A549 (cell line): Measurements from ENCODE around the gene TNKS2. TPM values are rescaled to one million over a fixed set of nuclear protein-coding genes. Genes with fewer than 3 reads are reported as not detected.

Experiments
- ATAC-seq, 2 experiments: fragments of 200-7000 bp in 1 of 2; fragments of >200 bp in 1 of 2; cut with Nextera tagmentation in 1 of 2; cut with Tn5 transposase in 1 of 2; 3 replicates each; pipeline versions ENCODE4 v1.8.0 to v1.9.1; 2018 to 2020; ENCODE audit warnings: mild to moderate bottlenecking in 1 of 2, moderate library complexity in 1 of 2
- CTCF ChIA-PET: fragments of 300-600 bp; sonication (Branson Sonifier 250); formaldehyde crosslinking; extraction: SDS; loops from one replicate; lab custom pipeline; 2021; ENCODE audit warnings: antibody characterized with exemption, inconsistent platforms; lab: Yijun Ruan, JAX
- POLR2A ChIA-PET: fragments of 350-600 bp; formaldehyde crosslinking; extraction: SDS; loops from one replicate; lab custom pipeline; 2021; ENCODE audit warnings: antibody characterized with exemption, inconsistent platforms; lab: Yijun Ruan, JAX
- DNase-seq, 2 experiments: peaks; one replicate each; pipeline versions ENCODE4 v3.0.0 to v3.0.0-alpha.2; 2011 to 2016; ENCODE audit warnings: low read depth in 1 of 2, low spot score in 1 of 2
- FAIRE-seq: peaks from 2 replicates; lab custom pipeline; 2011; peaks lifted over from hg19 to GRCh38; lab: Jason Lieb, UNC
- H3K27ac ChIP-seq, 2 experiments: fragments of >200 bp; sonication (Bioruptor Twin); formaldehyde crosslinking; 3 replicates each; pipeline ENCODE4 v1.5.1; 2016 to 2017
- H3K4me1 ChIP-seq: fragments of >200 bp; sonication (Bioruptor Twin); formaldehyde crosslinking; 3 replicates; pipeline ENCODE4 v1.6.1; 2016
- H3K4me2 ChIP-seq: fragments of >200 bp; sonication (Bioruptor Twin); formaldehyde crosslinking; 3 replicates; pipeline ENCODE4 v1.6.1; 2016
- H3K4me3 ChIP-seq: fragments of >200 bp; sonication (Bioruptor Twin); formaldehyde crosslinking; 3 replicates; pipeline ENCODE4 v1.5.1; 2016
- H3K9me3 ChIP-seq: fragments of >200 bp; sonication (Bioruptor Twin); formaldehyde crosslinking; 3 replicates; pipeline ENCODE4 v1.6.1; 2016
- BHLHE40 ChIP-seq: IDR thresholded peaks from 2 replicates; pipeline ENCODE4 v1.6.1; 2012; ENCODE audit warnings: low read depth, low read length, inconsistent platforms
- CBX2 ChIP-seq: fragments of 200-600 bp; sonication (generic); IDR thresholded peaks from 2 replicates; pipeline ENCODE4 v1.6.1; 2016; ENCODE audit warnings: low read depth, mild to moderate bottlenecking, borderline replicate concordance
- CBX8 ChIP-seq: fragments of 200-600 bp; sonication (generic); IDR thresholded peaks from 2 replicates; pipeline ENCODE4 v1.6.1; 2016
- CEBPB ChIP-seq, 2 experiments: fragments of >200 bp in 1 of 2; sonication (Bioruptor Twin) in 1 of 2; formaldehyde crosslinking in 1 of 2; IDR thresholded peaks; 2 replicates each; pipeline ENCODE4 v1.6.1; 2012 to 2016
- CTCF ChIP-seq: fragments of >200 bp; sonication (Bioruptor Twin); formaldehyde crosslinking; IDR thresholded peaks from 3 replicates; pipeline ENCODE4 v1.5.1; 2016
- E2F6 ChIP-seq: IDR thresholded peaks from 2 replicates; pipeline ENCODE4 v1.6.1; 2012; ENCODE audit warnings: low read depth, borderline replicate concordance
- ELK1 ChIP-seq: fragments of 150-350 bp; IDR thresholded peaks from 2 replicates; pipeline ENCODE4 v1.6.1; 2014; ENCODE audit warnings: low read depth, mild to moderate bottlenecking, low read length
- FOSB ChIP-seq: fragments of 250-450 bp; sonication (Bioruptor Pico); IDR thresholded peaks from 2 replicates; pipeline ENCODE4 v1.5.0; 2020; ENCODE audit warnings: mild to moderate bottlenecking, moderate library complexity
- FOXS1 ChIP-seq: fragments of 250-450 bp; sonication (Bioruptor Pico); IDR thresholded peaks from 2 replicates; pipeline ENCODE4 v1.5.0; 2020; ENCODE audit warnings: mild to moderate bottlenecking, moderate library complexity
- GATA3 ChIP-seq: IDR thresholded peaks from 2 replicates; pipeline ENCODE4 v1.6.1; 2012; ENCODE audit warnings: borderline replicate concordance
- JUN ChIP-seq, 2 experiments: fragments of >200 bp; sonication (Bioruptor Twin); formaldehyde crosslinking; IDR thresholded peaks; 2 replicates in 1 of 2; 3 replicates in 1 of 2; pipeline ENCODE4 v1.6.1; 2016 to 2017
- KDM1A ChIP-seq: fragments of 200-600 bp; sonication (generic); IDR thresholded peaks from 2 replicates; pipeline ENCODE4 v1.6.1; 2016; ENCODE audit warnings: low read depth, mild to moderate bottlenecking
- KDM5A ChIP-seq: fragments of 200-600 bp; sonication (generic); IDR thresholded peaks from 2 replicates; pipeline ENCODE4 v1.6.1; 2016; ENCODE audit warnings: antibody characterized with exemption, mild to moderate bottlenecking
- MAFK ChIP-seq: fragments of 450-650 bp; IDR thresholded peaks from 2 replicates; pipeline ENCODE4 v1.6.1; 2014; ENCODE audit not compliant: partially characterized antibody
- MYC ChIP-seq: IDR thresholded peaks from 2 replicates; pipeline ENCODE4 v1.6.1; 2012; ENCODE audit warnings: mild to moderate bottlenecking, inconsistent platforms, low read length, improper control_type of control experiment, borderline replicate concordance
- NFE2L2 ChIP-seq: fragments of 150-350 bp; conservative IDR thresholded peaks from 2 replicates; pipeline ENCODE4 v1.6.1; 2014; ENCODE audit warnings: low read length
- NPAS2 ChIP-seq: fragments of 250-450 bp; sonication (Bioruptor Pico); IDR thresholded peaks from 2 replicates; pipeline ENCODE4 v1.8.0; 2022; ENCODE audit warnings: mild to moderate bottlenecking, moderate library complexity, borderline replicate concordance
- PHF8 ChIP-seq: fragments of 200-600 bp; sonication (generic); IDR thresholded peaks from 2 replicates; pipeline ENCODE4 v1.6.1; 2016; ENCODE audit warnings: low read depth, mild to moderate bottlenecking, antibody characterized with exemption, moderate library complexity, borderline replicate concordance
- RAD21 ChIP-seq, 2 experiments: fragments of >200 bp in 1 of 2; sonication (Bioruptor Twin) in 1 of 2; formaldehyde crosslinking in 1 of 2; IDR thresholded peaks in 1 of 2; conservative IDR thresholded peaks in 1 of 2; 2 replicates in 1 of 2; 3 replicates in 1 of 2; pipeline ENCODE4 v1.6.1; 2012 to 2018; ENCODE audit warnings: inconsistent platforms in 1 of 2
- RARB ChIP-seq: fragments of 250-450 bp; sonication (Bioruptor Pico); IDR thresholded peaks from 2 replicates; pipeline ENCODE4 v1.8.0; 2021; ENCODE audit warnings: mild to moderate bottlenecking, moderate library complexity
- RNF2 ChIP-seq: fragments of 200-600 bp; sonication (generic); IDR thresholded peaks from 2 replicates; pipeline ENCODE4 v1.6.1; 2016; ENCODE audit warnings: low read depth, mild to moderate bottlenecking, antibody characterized with exemption, moderate library complexity, borderline replicate concordance
- SMC3 ChIP-seq: fragments of >200 bp; sonication (Bioruptor Twin); formaldehyde crosslinking; IDR thresholded peaks from 3 replicates; pipeline ENCODE4 v1.6.1; 2018; ENCODE audit warnings: inconsistent platforms
- SREBF2 ChIP-seq: fragments of 450-650 bp; IDR thresholded peaks from 2 replicates; pipeline ENCODE4 v1.6.1; 2014; ENCODE audit warnings: mild to moderate bottlenecking, moderate library complexity
- TFCP2L1 ChIP-seq: fragments of 250-450 bp; sonication (Bioruptor Pico); IDR thresholded peaks from 2 replicates; pipeline ENCODE4 v1.5.0; 2021; ENCODE audit warnings: mild to moderate bottlenecking
- ZFP36 ChIP-seq: fragments of 450-650 bp; IDR thresholded peaks from 2 replicates; pipeline ENCODE4 v1.6.1; 2014; ENCODE audit warnings: borderline replicate concordance; ENCODE audit not compliant: partially characterized antibody
- ZNF302 ChIP-seq: fragments of 250-450 bp; sonication (Bioruptor Pico); IDR thresholded peaks from 2 replicates; pipeline ENCODE4 v1.9.0; 2021; ENCODE audit warnings: inconsistent platforms, mild to moderate bottlenecking, moderate library complexity
- ZSCAN20 ChIP-seq: fragments of 250-450 bp; sonication (Bioruptor Pico); IDR thresholded peaks from 2 replicates; pipeline ENCODE4 v1.8.0; 2022; ENCODE audit warnings: mild to moderate bottlenecking, moderate library complexity
- WGBS: methylation state at CpG from one replicate; pipeline ENCODE4 v1.1.6; 2017; ENCODE audit errors: missing lambda C conversion rate; 5-methylcytosine and 5-hydroxymethylcytosine counted together
- polyA plus RNA-seq, 4 experiments: library from polyadenylated mRNA; depleted of rRNA in 3 of 4; stranded (reverse); fragments of >200 nt; fragmentation: RNase III in 1 of 4; extraction: RNeasy Plus Mini Kit Qiagen cat#74134 plus additional on column Dnase treatment in 1 of 4; gene quantifications; 2 replicates in 3 of 4; 3 replicates in 1 of 4; pipeline ENCODE4 v1.2.3, GENCODE V29; 2011 to 2017

TNKS2 gene
- polyA plus RNA-seq, 2 of the 4 experiments (the other 2 are of a cell fraction) = 20.6 to 45.3 TPM

- no peaks in the 10 kb centered on the region for H3K9me3 ChIP-seq
- H3K4me3 ChIP-seq = no peak overlapping the region
- FAIRE-seq = peak; percentile 23
- CTCF ChIA-PET = no interaction called here
- H3K27ac ChIP-seq = no peak overlapping the region
- no peak overlapping the region for H3K4me2 ChIP-seq
- TF ChIP-seq CBX2 (no peak), ZSCAN20 (CRISPR knock-in tag) (no peak), TFCP2L1 (no peak)
- WGBS = 93% methylated on average over 1 of the region's 1 CpG
- H3K4me1 ChIP-seq = no peaks in the 10 kb centered on the region
- ATAC-seq = no peak
- POLR2A ChIA-PET = no interaction called here
- DNase-seq = no peak
Measured at GRCh38 chr10:91824076-91824475, 25.9 kb downstream of the TNKS2 start.

GRCh38 chr10:91829268-91829667, 31.0 kb downstream of the TNKS2 start:
- TF ChIP-seq NFE2L2 (no peak), ZNF302 (no peak), CBX8 (no peak)
- Histone ChIP-seq H3K9me3 (no peaks in the 10 kb centered on the region), H3K4me1 (no peaks in the 10 kb centered on the region), H3K4me3 (no peak overlapping the region), H3K27ac (no peak overlapping the region), H3K4me2 (no peak overlapping the region)
- ATAC-seq (no peak), FAIRE-seq (no peak), DNase-seq (no peak)
- ChIA-PET CTCF (no interaction called here), POLR2A (no interaction called here)
- 66% methylated on average over 2 of the region's 2 CpGs for WGBS

GRCh38 chr10:91838199-91838598, 40.0 kb downstream of the TNKS2 start:
- H3K4me2 ChIP-seq = no peak overlapping the region
- 94% methylated on average over 3 of the region's 3 CpGs for WGBS
- POLR2A ChIA-PET = no interaction called here
- DNase-seq (no peak), ATAC-seq (no peak), FAIRE-seq (no peak)
- H3K4me3 ChIP-seq = no peak overlapping the region
- no peak overlapping the region for H3K27ac ChIP-seq
- no peaks in the 10 kb centered on the region for H3K4me1 ChIP-seq
- no peaks in the 10 kb centered on the region for H3K9me3 ChIP-seq
- TF ChIP-seq ELK1 (no peak), FOSB (CRISPR knock-in tag) (no peak), RARB (CRISPR knock-in tag) (no peak)
- CTCF ChIA-PET = no interaction called here

GRCh38 chr10:91843083-91843482, 44.9 kb downstream of the TNKS2 start:
- Histone ChIP-seq H3K9me3 (no peaks in the 10 kb centered on the region), H3K4me1 (no peaks in the 10 kb centered on the region), H3K4me2 (no peak overlapping the region), H3K27ac (no peak overlapping the region), H3K4me3 (no peak overlapping the region)
- ChIA-PET POLR2A (no interaction called here), CTCF (no interaction called here)
- FAIRE-seq = no peak
- no peak for ATAC-seq
- no peak for DNase-seq
- TF ChIP-seq ZSCAN20 (CRISPR knock-in tag) = no peak
- TF ChIP-seq KDM1A = no peak
- no peak for TF ChIP-seq RARB (CRISPR knock-in tag)
- no peak for TF ChIP-seq ZFP36
- TF ChIP-seq NPAS2 (CRISPR knock-in tag) = no peak
- no peak for TF ChIP-seq JUN (IDR thresholded peaks at IDR 0.05)
- TF ChIP-seq SMC3 = no peak
- no peak for TF ChIP-seq E2F6
- TF ChIP-seq GATA3 = no peak

- FAIRE-seq (no peak), DNase-seq (peak in 1 of 2 experiments; percentile 37), ATAC-seq (peak; percentile 47 to 51; a peak in 2 of 6 replicates)
- 76% methylated on average over 6 of the region's 6 CpGs for WGBS
- Histone ChIP-seq H3K4me3 (no peak overlapping the region), H3K27ac (no peak overlapping the region), H3K4me2 (no peak overlapping the region), H3K9me3 (no peaks in the 10 kb centered on the region), H3K4me1 (no peaks in the 10 kb centered on the region)
- ChIA-PET CTCF (interaction anchor here (0.6 to 1.8 kb wide), 5 partner anchors 27 to 67 kb away, joined by 3 to 10 read pairs (median 3); no protein-coding TSS in a partner anchor), POLR2A (interaction anchor here (1.8 kb wide), 1 partner anchor 58 kb away, joined by 5 read pairs; the partner anchor contains the start of gene TNKS2)
- TF ChIP-seq MAFK (no peak), CTCF (peak; percentile 40), RNF2 (no peak), SMC3 (peak; percentile 56), SREBF2 (no peak), PHF8 (no peak), CEBPB (IDR thresholded peaks at IDR 0.05) (no peak), FOXS1 (CRISPR knock-in tag) (no peak), FOSB (CRISPR knock-in tag) (no peak), KDM5A (no peak), RARB (CRISPR knock-in tag) (no peak), MYC (no peak), BHLHE40 (no peak), RAD21 (conservative IDR thresholded peaks at IDR 0.05 in 1 of 2, IDR thresholded peaks at IDR 0.05 in 1 of 2) (peak; percentile 51 to 63), TFCP2L1 (no peak)
Measured at GRCh38 chr10:91856637-91857036, 58.4 kb downstream of the TNKS2 start.
